PC-9 (cell line): ENCODE measurements around the gene VAMP5. TPM values are rescaled to one million over a fixed set of nuclear protein-coding genes. Genes with fewer than 3 reads are reported as not detected.
A peak's percentile ranks its signal among the peaks of the same experiment; 100 is the strongest.
"Not testable (repeated sequence)": the region's sequence is repeated elsewhere in the genome, so short reads cannot be mapped to it uniquely, and the experiment has no call there.

Experiments used
- BruUV-seq: library from RNA; stranded (reverse); fragments of 400-500 nt; replicated peaks from 2 replicates; lab custom pipeline; 2021; lab: Mats Ljungman, UMichigan
- CTCF ChIA-PET: fragments of 300-600 bp; sonication (Branson Sonifier 250); formaldehyde crosslinking; loops from one replicate; lab custom pipeline; 2022; ENCODE audit warnings: antibody characterized with exemption; lab: Charles Lee
- POLR2A ChIA-PET: fragments of 300-600 bp; sonication (Branson Sonifier 250); formaldehyde crosslinking; loops from one replicate; lab custom pipeline; 2022; ENCODE audit warnings: antibody characterized with exemption; ENCODE audit not compliant: unreplicated experiment; lab: Charles Lee
- DNase-seq, 2 experiments: peaks; one replicate each; pipeline versions ENCODE4 v3.0.0 to v3.0.0-alpha.2; 2015 to 2022; ENCODE audit warnings: mixed read lengths in 1 of 2
- H2AFZ ChIP-seq: fragments of 200-600 bp; sonication (generic); 2 replicates; pipeline ENCODE4 v1.8.1; 2017; ENCODE audit warnings: antibody characterized with exemption
- H3F3A ChIP-seq: fragments of 200-600 bp; sonication (generic); 2 replicates; pipeline ENCODE4 v1.8.1; 2017; ENCODE audit warnings: antibody characterized with exemption, mild to moderate bottlenecking, low read depth; ENCODE audit not compliant: insufficient read depth
- H3K27ac ChIP-seq: fragments of 200-600 bp; sonication (generic); 2 replicates; pipeline ENCODE4 v1.6.1; 2016; ENCODE audit warnings: mixed run types
- H3K27me3 ChIP-seq: fragments of 200-600 bp; sonication (generic); 2 replicates; pipeline ENCODE4 v1.6.1; 2016; ENCODE audit warnings: low read depth, mixed run types; ENCODE audit not compliant: insufficient read depth
- H3K36me3 ChIP-seq: fragments of 200-600 bp; sonication (generic); 2 replicates; pipeline ENCODE4 v1.6.1; 2016; ENCODE audit warnings: low read depth, mixed run types
- H3K4me1 ChIP-seq: fragments of 200-600 bp; sonication (generic); replicated peaks from 2 replicates; pipeline ENCODE4 v1.6.1; 2016; ENCODE audit warnings: mixed run types; ENCODE audit not compliant: insufficient read depth
- H3K4me2 ChIP-seq: fragments of 200-600 bp; sonication (generic); 2 replicates; pipeline ENCODE4 v1.6.1; 2017; ENCODE audit warnings: mixed run types
- H3K4me3 ChIP-seq: fragments of 200-600 bp; sonication (generic); 2 replicates; pipeline ENCODE4 v1.6.1; 2016; ENCODE audit warnings: mixed run types
- H3K79me2 ChIP-seq: fragments of 200-600 bp; sonication (generic); 2 replicates; pipeline ENCODE4 v1.6.1; 2017; ENCODE audit warnings: low read depth, mixed run types
- H3K9me2 ChIP-seq: fragments of 200-600 bp; sonication (generic); 2 replicates; pipeline ENCODE4 v1.8.1; 2017; ENCODE audit warnings: mild to moderate bottlenecking; ENCODE audit not compliant: insufficient read depth
- H3K9me3 ChIP-seq: fragments of 200-600 bp; sonication (generic); 2 replicates; pipeline ENCODE4 v1.8.1; 2016; ENCODE audit warnings: low read depth; ENCODE audit not compliant: insufficient read depth
- H4K20me1 ChIP-seq: fragments of 200-600 bp; sonication (generic); 2 replicates; pipeline ENCODE4 v1.8.1; 2017; ENCODE audit not compliant: insufficient read depth
- EZH2 ChIP-seq: fragments of 200-600 bp; sonication (generic); IDR thresholded peaks from 2 replicates; pipeline ENCODE4 v1.8.0; 2017; ENCODE audit warnings: antibody characterized with exemption, low read depth
- intact Hi-C: fragments of 100-400 bp; cut with micrococcal nuclease; formaldehyde crosslinking; loops from one replicate; pipeline ENCODE4 v1.10.0; 2022; ENCODE audit not compliant: unreplicated experiment
- total RNA-seq: library from RNA; stranded (reverse); gene quantifications from 2 replicates; pipeline ENCODE4 v1.2.3, GENCODE V29; 2021
- TF ChIP-seq, protein P1 (sequence below): fragments of 200-600 bp; sonication (generic); conservative IDR thresholded peaks from 2 replicates; pipeline ENCODE4 v1.6.1; 2017; ENCODE audit warnings: mixed run types, antibody characterized with exemption, mild to moderate bottlenecking, moderate library complexity

VAMP5 gene
- total RNA-seq, 1 experiment from 2014 or later: 7.2 TPM

DNA sequence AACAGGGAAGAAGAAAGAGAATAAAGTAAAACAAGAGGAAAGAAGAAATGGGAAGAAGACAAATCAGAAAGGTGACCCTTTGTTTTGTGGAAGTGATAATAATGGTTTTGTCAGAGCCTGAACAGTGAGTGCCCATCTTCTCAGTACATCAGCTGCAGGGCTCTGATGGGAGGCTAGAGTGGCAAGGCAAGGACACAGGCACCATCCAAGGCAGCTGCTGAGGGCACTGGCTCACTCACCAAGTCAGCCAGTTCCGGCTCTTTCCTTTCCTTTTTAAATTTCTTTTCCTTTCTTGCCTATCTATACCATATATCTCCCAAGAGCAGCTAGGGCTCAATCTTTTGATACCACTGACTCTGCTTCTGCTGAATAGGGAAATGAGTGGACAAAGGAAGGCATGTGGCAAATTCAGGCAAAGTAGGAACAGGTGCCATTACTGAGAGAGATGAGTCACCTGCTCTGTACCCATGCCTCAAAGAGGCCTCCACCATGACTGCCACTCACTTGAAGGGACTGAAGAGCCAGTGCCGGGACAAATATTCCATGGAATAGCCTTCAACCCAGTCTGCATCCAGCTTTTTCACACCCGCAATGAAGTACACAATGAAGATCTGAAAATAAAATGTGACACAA is 29.1 kb upstream of the VAMP5 start:
- Histone ChIP-seq H4K20me1 (no peaks in the 10 kb centered on the region), H3K27me3 (no peaks in the 10 kb centered on the region), H3K4me2 (no peak overlapping the region), H3K9me3 (no peaks in the 10 kb centered on the region), H2AFZ (no peak overlapping the region), H3F3A (peaks cover 5% of the 10 kb centered on the region; the same call in 1 of the 2 replicates), H3K27ac (no peak overlapping the region), H3K4me1 (peaks cover 4% of the 10 kb centered on the region), H3K4me3 (no peak overlapping the region), H3K9me2 (no peaks in the 10 kb centered on the region), H3K36me3 (peaks cover 19% of the 10 kb centered on the region; the same call in 1 of the 2 replicates), H3K79me2 (peaks cover 23% of the 10 kb centered on the region)
- no peak for DNase-seq
- intact Hi-C loops: loop anchor here (5.0 kb wide), 2 partner anchors 228 to 253 kb away; partner anchors contain the start of gene TGOLN2
- POLR2A ChIA-PET: no interaction called here
- CTCF ChIA-PET: no interaction called here
- no TSS peak for BruUV-seq
- TF ChIP-seq EZH2: no peak
- TF ChIP-seq, protein P1, sequence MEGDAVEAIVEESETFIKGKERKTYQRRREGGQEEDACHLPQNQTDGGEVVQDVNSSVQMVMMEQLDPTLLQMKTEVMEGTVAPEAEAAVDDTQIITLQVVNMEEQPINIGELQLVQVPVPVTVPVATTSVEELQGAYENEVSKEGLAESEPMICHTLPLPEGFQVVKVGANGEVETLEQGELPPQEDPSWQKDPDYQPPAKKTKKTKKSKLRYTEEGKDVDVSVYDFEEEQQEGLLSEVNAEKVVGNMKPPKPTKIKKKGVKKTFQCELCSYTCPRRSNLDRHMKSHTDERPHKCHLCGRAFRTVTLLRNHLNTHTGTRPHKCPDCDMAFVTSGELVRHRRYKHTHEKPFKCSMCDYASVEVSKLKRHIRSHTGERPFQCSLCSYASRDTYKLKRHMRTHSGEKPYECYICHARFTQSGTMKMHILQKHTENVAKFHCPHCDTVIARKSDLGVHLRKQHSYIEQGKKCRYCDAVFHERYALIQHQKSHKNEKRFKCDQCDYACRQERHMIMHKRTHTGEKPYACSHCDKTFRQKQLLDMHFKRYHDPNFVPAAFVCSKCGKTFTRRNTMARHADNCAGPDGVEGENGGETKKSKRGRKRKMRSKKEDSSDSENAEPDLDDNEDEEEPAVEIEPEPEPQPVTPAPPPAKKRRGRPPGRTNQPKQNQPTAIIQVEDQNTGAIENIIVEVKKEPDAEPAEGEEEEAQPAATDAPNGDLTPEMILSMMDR: no peak

DNA sequence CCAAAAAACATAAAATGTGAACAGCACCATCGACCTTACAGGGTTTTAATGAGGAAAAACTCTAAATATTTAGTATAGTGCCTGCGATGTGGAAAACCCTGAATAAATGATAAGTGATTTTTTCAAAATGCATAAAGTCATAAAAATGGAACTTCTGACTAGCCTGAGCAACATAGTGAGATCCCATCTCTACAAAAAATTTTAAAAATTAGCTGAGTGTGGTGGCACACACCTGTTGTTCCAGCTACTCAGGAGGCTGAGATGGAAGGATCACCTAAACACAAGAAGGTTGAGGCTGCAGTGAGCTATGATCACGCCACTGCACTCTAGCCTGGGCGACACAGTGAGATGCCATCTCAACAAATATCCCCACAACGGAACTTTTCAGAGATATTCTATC is 27.1 kb upstream of the VAMP5 start:
- CTCF ChIA-PET: interaction anchor here (0.8 kb wide), 1 partner anchor 146 kb away, joined by 3 read pairs; no protein-coding TSS in a partner anchor
- Histone ChIP-seq H3F3A (no peaks in the 10 kb centered on the region; the same call in 1 of the 2 replicates), H3K36me3 (peaks cover 14% of the 10 kb centered on the region; the same call in 1 of the 2 replicates)

DNA sequence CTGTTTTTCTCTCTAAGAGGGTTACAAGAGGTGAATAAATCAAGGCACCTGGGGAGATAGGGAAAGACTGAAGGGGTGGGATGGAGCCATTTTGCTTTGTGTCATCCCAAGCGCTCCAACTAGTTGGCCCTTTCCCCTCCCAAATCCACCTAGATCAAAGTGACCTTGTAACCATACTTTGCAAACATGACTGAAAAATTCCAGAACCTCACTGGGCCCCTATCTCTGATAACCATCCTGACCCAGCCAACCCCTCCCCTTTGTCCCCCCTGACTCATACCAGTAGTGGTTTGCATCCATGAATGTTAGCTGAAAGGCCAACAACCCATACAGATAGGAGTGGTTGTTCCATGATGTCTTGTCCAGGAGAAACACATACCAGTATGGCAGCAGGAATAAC is 26.1 kb upstream of the VAMP5 start:
- POLR2A ChIA-PET: no interaction called here
- BruUV-seq: no TSS peak

More for the DNA sequence above, 27.1 kb upstream of the VAMP5 start:
- TF ChIP-seq, protein P1: no peak
- TF ChIP-seq EZH2: no peak
- Histone ChIP-seq H3K79me2 (peaks cover 33% of the 10 kb centered on the region), H3K4me3 (no peak overlapping the region), H3K27me3 (no peaks in the 10 kb centered on the region), H2AFZ (no peak overlapping the region), H3K4me2 (no peak overlapping the region), H3K9me2 (no peaks in the 10 kb centered on the region), H4K20me1 (no peaks in the 10 kb centered on the region), H3K4me1 (peaks cover 10% of the 10 kb centered on the region), H3K9me3 (no peaks in the 10 kb centered on the region), H3K27ac (no peak overlapping the region)
- no TSS peak for BruUV-seq
- DNase-seq: no peak
- POLR2A ChIA-PET: interaction anchor here (0.5 to 0.7 kb wide), 4 partner anchors 11 to 653 kb away, joined by 3 to 6 read pairs (median 3); no protein-coding TSS in a partner anchor
- intact Hi-C loops: no loop called here

DNA sequence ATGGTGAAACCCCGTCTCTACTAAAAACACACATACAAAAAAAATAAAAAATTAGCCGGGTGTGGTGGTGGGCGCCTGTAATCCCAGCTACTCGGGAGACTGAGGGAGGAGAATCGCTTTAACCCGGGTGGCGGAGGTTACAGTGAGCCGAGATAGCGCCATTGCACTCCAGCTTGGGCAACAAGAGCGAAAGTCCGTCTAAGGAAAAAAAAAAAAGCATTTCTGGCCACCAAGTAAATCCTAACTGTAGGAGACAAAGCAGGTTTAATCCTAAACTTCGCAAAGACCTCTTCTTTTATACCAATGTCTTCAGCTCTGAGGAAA is 23.9 kb upstream of the VAMP5 start:
- Histone ChIP-seq H3K4me2 (peak overlapping the region; percentile 85), H3K36me3 (peaks cover 14% of the 10 kb centered on the region; the same call in 1 of the 2 replicates), H3K4me1 (peaks cover 15% of the 10 kb centered on the region), H3K79me2 (peaks cover 33% of the 10 kb centered on the region), H3K4me3 (peak overlapping the region; percentile 73)
- H4K20me1 ChIP-seq, H3K27me3 ChIP-seq, H3F3A ChIP-seq, H3K9me2 ChIP-seq, CTCF ChIA-PET, H3K9me3 ChIP-seq, BruUV-seq, H2AFZ ChIP-seq, H3K27ac ChIP-seq, DNase-seq: not testable (repeated sequence)
- intact Hi-C loops: loop anchor here (1.0 to 5.0 kb wide), 2 partner anchors 42 to 56 kb away; partner anchors contain the start of genes TMEM150A and USP39
- POLR2A ChIA-PET: interaction anchor here (0.6 to 0.7 kb wide), 4 partner anchors 10 to 602 kb away, joined by 3 to 5 read pairs (median 4); no protein-coding TSS in a partner anchor

More for the DNA sequence above, 26.1 kb upstream of the VAMP5 start:
- H3F3A ChIP-seq: no peaks in the 10 kb centered on the region; the same call in 1 of the 2 replicates
- H3K9me3 ChIP-seq: no peaks in the 10 kb centered on the region
- no peak overlapping the region for H2AFZ ChIP-seq
- no peak overlapping the region for H3K4me3 ChIP-seq
- no peak for TF ChIP-seq EZH2
- TF ChIP-seq, protein P1: no peak
- H3K36me3 ChIP-seq: peaks cover 14% of the 10 kb centered on the region; the same call in 1 of the 2 replicates
- DNase-seq: no peak
- H4K20me1 ChIP-seq: no peaks in the 10 kb centered on the region
- H3K9me2 ChIP-seq: no peaks in the 10 kb centered on the region
- H3K4me2 ChIP-seq: no peak overlapping the region
- CTCF ChIA-PET: no interaction called here
- H3K27ac ChIP-seq: no peak overlapping the region
- peaks cover 33% of the 10 kb centered on the region for H3K79me2 ChIP-seq
- peaks cover 15% of the 10 kb centered on the region for H3K4me1 ChIP-seq
- intact Hi-C loops: no loop called here
- H3K27me3 ChIP-seq: no peaks in the 10 kb centered on the region
